Measurements from ENCODE around the gene SLC36A2. TPM values are rescaled to one million over a fixed set of nuclear protein-coding genes. Genes with fewer than 3 reads are reported as not detected.
A peak's percentile ranks its signal among the peaks of the same experiment; 100 is the strongest.
"Not testable (repeated sequence)": the region's sequence is repeated elsewhere in the genome, so short reads cannot be mapped to it uniquely, and the experiment has no call there.

The SLC36A2 gene
- polyA plus RNA-seq, 1 donor = 0.62 TPM

DNA sequence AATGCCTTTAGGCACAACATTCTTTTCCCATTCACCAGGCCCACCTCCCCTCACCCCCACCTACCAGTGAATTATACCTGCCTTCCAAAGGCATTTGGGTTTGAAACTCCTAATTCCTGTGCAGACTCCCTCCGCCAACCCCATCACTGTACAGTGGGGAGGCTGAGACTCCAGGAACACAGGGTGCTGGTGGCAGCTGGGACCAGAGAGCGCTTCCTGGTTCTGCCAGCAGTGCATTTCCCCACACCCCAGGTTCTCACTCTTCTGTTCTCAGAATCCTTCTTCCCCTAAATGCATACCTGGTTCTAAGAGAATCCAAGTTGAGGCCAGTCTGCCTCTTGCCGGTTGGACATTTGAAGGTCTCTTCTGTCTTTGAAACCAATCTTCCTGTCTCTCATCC is 21.1 kb downstream of the SLC36A2 start:
- no peak for DNase-seq (ENCODE audit: low read depth)

DNA sequence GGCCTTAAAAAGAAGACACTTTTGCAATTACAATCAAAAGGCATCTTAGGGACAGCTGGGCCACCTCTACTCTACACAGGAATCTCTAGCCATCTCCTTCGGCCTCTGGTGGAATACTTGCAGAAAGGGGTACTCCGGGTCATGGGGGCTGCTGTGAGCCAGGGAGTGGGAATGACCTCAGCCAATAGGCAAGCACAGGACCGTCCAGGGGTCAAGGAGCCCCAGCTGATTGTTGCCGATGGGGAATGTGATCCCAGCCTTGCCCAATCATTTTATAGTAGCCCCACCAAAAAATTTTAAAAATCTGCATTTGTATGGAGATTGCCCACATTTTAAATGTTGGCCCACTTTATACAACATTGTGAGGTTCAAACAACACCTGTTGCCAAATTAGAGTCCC is 26.9 kb downstream of the SLC36A2 start:
- no peak for DNase-seq (ENCODE audit: low read depth)

DNA sequence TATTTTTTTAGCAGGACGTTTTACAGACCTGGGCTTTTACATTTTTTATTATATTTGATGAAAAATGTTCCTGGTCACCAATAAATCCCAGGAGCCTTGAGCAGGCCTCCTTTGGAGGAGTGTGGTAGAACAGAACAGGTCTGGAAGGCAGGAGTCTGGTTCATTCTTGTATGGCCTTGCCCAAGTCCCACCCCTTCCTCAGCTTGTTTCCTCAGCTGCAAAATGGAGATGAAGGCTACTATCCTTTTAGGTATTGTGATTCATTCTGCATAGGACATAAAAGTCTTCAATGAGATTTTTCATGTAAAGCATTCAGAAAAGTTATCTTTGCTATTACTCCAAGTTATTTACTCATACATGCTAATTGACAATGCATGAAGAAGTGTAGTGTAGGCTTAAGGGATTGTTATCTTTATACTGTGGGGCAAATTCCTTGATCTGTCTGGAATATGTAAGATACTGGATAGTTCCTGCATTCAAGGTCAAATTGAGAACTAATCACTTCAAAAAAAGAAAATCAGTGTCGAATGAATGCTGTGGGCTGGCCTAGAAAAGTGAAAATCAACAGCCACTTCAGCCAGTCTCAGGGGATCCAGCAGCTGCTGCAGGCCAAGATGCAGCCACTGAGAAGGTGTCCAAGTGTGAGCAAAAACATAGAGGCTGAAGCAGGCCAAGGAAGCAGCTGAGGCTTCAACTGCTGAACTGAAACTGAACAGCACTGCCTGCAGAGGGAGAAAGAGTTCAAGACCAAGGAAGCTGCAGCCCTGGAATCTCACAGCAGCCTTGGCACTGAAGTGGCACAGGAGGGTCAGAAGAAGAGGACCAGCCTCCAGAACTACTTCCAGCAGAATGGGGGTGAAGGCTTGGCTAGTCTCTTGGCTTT is 28.3 kb downstream of the SLC36A2 start:
- DNase-seq (ENCODE audit: low read depth) = peak; percentile 71

DNA sequence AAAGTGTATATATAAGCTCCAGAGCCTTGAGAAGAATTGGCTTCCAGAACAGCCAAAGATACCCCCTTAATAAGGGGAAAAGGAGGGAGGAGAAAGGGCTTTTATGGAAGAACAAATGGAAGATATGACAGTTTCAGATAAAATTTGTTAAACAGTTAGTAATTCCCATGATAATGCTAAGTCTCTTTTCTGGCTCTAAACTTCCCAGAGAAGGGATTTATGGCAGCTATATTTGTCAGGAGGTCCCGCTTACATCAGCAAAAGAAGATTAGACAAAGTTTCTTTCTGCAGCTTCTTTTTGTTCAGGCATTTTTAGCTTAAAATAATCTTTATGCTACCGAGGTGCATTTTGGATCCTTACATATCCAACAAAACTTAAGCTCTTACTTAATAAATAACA is 29.5 kb downstream of the SLC36A2 start:
- DNase-seq (ENCODE audit: low read depth) = no peak

DNA sequence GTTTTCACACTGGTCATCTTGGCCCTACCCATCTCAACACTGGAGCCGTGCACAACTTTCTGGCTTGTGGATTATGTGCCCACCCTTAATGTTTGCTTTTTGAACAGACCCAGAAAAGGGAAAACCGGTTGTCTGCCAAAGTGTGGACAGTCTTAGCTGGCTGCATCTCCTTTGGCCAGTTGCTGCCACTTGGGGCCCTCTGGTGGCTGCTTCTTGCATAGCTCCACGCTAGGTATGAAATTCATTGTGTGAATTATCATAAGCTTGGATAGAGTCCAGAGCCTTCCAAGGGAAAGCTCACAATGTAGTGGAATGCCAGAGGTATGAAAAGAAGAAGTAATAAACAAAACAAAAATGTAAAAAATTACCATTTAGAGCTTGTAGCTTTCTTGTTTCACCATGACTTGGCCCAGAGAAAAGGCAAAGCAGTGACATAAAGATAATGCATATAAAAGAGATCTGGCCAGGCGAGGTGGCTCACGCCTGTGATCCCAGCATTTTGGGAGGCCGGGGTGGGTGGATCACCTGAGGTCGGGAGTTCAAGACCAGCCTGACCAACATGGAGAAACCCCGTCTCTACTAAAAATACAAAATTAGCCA is 31.3 kb downstream of the SLC36A2 start:
- no peak for DNase-seq (ENCODE audit: low read depth)

DNA sequence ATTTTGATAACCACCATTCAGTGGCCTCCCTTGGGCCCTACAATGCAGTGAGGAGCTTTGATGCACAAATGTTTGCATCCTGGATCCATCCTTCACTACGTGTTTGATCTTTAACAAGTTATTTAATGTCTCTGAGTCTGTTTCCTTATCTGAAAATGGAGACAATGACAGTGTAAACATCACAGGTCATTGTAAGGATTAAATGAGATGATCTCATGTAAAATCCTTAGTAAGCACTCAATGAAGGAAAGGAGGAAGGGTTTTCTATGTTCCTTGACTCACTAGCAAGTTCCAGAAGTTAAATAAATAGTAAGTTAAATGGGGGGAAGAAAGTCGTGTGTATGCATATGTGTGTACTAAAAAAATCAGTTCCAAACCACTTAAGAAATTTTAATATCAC is 34.0 kb downstream of the SLC36A2 start:
- no peak for DNase-seq (ENCODE audit: low read depth)

DNA sequence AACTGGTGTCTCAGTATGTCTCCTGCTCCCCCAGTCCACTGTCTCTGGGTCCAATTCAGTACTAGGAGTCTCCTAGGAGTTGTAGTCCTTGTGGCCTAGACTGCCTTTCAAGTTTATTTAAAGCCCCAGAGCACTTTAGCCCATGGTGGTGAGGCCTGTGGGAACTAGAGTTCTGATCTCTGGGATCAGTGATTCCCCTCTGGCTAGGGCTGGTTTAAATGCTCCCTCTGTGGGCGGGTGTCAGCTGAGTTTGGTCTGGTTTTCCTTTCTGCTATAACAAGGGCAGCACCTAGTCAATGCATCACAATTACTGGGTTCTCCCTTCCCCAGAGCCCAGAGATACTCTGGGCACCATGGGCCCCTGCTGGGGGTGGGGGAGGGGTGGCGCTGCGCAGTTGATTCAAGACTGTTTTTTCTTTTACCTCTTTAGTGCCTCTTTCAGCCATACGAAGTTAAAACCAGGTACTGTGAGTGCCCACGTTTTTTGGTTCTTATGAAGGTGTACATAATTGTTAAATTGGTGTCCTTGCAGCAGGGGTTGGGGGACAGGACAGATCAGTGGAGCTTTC is 34.5 kb downstream of the SLC36A2 start:
- DNase-seq (ENCODE audit: low read depth) = no peak

DNA sequence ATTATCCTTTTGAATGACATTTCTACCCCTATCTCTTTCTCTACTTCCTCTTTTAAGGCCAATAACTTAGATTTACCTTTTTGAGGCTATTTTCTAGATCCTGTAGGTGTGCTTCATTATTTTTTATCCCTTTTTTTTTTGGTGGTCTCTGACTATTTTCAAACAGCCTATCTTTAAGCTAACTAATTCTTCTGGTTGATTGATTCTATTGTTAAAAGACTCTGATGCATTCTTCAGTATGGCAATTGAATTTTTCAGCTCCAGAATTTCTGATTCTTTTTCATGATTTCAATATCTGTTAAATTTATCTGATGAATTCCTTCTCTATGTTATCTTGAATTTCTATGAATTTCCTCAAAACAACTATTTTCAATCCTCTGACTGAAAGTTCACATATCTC is 36.4 kb downstream of the SLC36A2 start:
- no peak for DNase-seq (ENCODE audit: low read depth)

DNA sequence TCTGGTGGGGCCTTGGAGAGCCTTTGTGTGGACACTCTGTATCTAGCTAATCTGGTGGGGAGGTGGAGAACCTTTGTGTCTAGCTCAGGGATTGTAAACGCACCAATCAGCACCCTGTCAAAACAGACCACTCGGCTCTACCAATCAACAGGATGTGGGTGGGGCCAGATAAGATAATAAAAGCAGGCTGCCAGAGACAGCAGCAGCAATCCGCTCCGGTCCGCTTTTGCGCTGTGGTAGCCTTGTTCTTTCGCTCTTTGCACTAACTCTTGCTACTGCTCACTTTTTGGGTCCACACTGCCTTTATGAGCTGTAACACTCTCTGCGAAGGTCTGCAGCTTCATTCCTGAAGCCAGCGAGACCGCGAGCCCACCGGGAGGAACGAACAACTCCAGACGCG is 37.5 kb downstream of the SLC36A2 start:
- DNase-seq (ENCODE audit: low read depth) = not testable (repeated sequence)

DNA sequence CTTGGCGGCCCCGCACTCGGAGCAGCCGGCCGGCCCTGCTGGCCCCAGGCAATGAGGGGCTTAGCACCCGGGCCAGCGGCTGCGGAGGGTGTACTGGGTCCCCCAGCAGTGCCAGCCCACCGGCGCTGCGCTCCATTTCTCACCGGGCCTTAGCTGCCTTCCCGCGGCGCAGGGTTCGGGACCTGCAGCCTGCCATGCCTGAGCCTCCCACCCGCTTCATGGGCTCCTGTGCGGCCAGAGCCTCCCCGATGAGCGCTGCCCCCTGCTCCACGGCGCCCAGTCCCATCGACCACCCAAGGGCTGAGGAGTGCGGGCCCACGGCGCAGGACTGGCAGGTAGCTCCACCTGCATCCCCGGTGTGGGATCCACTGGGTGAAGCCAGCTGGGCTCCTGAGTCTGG is 38.1 kb downstream of the SLC36A2 start:
- DNase-seq (ENCODE audit: low read depth) = not testable (repeated sequence)

DNA sequence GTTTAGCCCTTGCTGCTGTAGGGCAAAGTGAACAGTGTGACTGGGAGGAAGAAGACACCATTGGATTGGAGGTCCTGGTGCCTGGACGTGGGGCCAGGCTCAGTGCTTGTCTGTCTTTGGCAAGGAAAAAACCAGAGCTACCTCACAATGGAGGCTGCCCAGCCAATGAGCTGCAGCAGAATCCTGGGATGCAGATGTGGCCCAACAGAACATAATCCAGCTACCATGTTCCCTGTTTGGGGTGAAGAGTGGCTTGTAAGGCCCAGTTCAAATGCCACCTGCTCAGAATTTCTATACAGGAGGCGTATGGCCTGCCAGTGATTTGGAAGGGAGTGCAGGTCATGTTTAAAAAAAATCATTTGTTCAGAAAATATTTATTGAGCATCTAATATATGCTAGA is 43.7 kb downstream of the SLC36A2 start, which contains the start of gene SLC36A3:
TSS of gene SLC36A3 (minus strand) at position 101 of the 400 bp plus-strand sequence. CDS start 412 bp downstream, outside the sequence.
- DNase-seq (ENCODE audit: low read depth) = no peak

DNA sequence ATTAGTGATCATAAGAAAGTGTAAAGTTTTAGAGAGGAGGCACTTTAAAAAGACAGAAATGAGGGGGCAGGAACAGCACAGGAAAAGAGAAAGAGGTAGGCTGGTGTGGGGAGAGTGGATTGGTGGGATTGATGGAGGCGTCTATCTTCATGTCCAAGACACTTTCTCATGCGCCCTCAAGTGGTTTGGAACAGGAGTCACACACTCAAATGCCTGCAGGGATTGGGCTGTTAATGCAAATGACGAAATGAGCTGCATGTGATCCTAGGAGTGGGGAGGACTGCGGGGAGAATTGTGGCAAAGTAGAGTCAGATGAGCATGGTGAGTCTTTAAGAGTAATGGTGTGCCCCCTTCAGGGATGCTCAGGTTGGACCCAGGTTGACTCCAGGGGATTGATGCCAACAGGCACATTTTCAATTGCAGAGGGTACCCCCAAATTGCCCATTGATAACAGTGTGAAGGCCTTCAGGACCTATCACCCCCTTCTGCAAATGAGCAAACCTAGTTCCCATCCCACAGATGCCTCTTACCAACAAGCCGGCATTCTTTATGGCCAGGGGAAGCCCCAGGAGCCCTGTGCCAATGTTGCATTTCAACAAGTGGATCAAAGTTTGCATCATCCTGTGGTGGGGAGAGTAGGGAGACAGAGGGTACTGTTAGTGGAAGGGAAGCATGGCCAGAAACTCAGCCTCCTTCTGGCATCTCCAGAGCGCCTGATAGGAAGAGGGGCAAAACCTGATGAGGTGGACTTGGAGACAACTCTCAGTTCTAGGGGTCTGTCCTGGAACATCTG is 49.1 kb downstream of the SLC36A2 start:
- no peak for DNase-seq (ENCODE audit: low read depth)

DNA sequence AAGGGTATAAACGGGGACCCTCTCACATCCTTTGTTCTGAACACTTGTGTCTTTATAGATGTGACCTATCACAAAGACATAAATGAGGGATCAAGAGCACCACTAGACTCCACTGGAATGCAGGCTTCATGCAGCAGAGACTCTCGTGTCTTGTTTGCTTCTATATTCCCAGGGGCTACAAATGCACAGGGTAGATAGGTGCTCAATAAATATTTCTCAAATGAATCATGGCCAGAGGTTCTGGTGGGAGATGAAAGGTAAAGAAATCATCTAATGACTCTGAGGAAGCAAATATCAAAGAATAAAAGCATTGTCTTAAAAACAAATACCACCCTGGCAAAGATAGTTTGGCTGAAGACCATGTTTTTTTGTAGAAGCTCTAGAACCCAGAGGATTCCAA is 50.4 kb downstream of the SLC36A2 start:
- DNase-seq (ENCODE audit: low read depth) = no peak

DNA sequence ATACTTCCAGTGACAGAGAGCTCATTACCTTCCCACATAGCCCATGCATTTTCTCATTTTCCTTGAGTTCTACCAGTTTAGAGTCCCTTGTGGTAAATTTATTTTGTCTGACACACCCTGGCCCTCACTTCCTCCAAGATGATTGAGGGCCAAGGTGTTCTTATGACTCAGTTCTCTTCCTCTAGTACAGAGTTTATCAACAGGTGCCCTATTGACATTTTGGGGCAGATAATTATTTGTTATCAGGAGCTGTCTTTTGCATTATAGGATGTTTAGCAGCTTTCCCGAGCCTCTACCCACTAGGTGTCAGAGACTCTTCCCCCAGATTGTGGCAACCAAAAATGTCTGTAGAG is 50.9 kb downstream of the SLC36A2 start:
- no peak for DNase-seq (ENCODE audit: low read depth)

DNA sequence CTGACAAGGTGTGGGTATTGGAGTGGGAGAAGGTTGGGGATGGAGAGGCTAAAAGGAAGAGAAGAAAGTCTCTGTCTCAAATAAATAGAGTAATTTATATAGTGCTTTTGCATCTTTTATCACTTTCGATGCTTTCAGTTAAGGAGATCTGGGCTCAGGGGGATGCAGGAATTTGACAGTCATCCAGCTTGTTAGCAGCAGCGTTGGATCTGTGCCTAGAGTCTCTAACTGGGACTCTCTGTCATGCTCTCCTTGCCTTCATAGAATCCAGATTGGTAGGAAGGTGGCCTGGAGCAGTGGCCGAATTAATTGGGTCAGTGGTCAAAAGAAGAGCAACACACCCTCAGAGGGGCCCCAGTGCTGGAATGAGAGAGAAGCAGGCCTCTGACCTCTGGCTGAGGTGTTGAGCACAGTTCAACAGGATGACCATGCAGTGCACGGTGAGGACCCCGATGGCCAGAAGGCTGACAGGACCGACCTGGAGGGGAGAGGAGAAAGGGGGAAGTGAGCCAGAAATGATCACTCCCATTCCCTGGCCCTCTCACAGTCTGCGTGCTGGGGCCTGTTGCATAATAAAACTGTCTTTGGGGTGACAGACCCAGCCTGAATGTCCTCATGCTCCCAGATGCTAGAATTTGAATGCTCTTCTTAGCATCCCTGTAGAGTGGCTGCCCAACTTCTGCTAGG is 51.4 kb downstream of the SLC36A2 start:
- peak; percentile 24 for DNase-seq (ENCODE audit: low read depth)

DNA sequence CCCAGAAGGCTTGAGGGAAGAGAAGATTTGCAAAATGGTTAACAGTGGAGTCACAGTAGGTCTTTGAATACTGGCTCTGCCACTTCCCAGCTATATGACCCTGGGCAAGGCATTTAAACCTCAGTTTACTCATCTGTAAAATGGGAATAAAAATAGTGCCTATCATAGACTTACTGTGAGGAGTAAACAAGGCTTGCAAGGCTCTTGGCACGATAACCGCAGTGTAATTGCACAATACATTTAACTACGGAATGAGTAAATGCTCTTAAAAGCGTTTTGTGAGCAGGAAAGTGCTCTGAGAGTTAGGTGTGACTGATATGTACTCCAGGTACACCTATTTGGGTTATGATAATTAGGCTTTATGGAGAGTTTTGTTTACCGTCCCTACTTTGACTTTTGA is 52.2 kb downstream of the SLC36A2 start:
- no peak for DNase-seq (ENCODE audit: low read depth)

DNA sequence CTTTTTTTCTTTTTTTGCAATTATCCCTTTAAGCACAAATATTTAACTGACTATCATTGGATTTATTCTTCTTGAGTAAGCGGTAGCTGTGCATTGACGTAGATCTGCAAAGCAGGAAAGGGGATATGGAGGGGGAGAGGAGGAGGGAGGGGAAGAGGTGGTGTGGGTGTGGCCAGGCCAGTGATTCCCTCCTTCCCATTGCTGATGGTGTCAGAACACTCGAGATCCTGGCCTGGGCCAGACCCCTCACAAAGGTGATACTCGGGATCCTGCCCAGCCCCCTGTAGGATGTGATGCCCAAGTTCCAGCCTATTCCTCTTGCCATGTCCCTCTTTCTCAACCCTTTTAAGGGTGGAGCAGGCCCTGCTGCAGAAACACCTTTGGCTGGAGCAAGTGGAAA is 53.7 kb downstream of the SLC36A2 start:
- DNase-seq (ENCODE audit: low read depth) = no peak

DNA sequence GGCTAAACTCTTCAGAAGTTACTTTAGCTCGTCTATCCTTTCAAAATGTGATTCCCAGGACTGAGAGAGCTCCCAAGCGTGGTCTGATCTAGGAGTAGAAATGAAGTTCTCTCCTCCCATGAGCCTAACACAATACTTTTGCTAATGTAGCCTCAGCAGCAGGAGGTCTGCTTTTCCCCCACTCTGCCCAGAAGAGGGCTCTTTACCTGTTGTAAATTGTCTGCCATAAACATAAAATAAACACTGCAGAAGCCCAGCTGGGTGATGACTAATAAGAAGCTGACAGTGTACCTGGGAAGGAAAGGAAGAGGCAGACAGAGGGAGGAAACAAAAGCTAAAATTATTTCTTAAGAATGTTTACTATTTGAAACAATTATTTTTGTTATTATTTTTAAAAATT is 59.2 kb downstream of the SLC36A2 start:
- no peak for DNase-seq (ENCODE audit: low read depth)

DNA sequence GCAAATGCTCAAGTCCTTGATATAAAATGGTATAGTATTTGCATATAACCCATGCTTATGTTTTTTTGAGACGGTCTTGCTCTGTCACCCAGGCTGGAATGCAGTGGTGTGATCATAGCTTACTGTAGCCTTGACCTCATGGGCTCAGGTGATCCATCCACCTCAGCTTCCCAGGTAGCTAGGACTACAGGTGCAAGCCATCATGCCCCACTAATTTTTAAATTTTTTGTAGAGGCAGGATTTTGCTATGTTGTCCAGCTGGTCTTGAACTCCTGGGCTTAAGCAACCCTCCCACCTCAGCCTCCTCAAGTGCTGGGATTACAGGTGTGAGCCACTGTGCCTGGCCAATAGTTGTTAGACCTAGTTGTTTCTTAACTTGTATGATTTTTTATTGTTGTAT is 61.1 kb downstream of the SLC36A2 start:
- DNase-seq (ENCODE audit: low read depth) = no peak

DNA sequence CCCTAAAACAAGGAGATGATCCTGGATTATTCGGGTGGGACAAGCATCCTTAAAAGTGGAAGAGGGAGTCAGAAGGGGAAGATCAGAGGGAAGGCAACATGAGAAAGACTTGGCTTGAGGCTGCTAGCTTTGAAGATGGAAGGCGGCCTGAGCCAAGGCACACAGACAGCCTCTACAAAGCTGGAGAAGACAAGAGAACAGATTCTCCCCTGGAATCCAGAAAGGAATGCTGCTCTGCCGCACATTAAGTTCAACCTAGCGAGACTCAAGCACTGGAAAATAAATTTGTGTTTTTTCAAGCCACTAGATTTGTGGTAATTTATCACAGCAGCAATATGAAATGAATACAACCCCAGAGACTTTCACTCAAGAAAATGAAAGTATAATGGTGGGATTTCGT is 61.7 kb downstream of the SLC36A2 start:
- no peak for DNase-seq (ENCODE audit: low read depth)

DNA sequence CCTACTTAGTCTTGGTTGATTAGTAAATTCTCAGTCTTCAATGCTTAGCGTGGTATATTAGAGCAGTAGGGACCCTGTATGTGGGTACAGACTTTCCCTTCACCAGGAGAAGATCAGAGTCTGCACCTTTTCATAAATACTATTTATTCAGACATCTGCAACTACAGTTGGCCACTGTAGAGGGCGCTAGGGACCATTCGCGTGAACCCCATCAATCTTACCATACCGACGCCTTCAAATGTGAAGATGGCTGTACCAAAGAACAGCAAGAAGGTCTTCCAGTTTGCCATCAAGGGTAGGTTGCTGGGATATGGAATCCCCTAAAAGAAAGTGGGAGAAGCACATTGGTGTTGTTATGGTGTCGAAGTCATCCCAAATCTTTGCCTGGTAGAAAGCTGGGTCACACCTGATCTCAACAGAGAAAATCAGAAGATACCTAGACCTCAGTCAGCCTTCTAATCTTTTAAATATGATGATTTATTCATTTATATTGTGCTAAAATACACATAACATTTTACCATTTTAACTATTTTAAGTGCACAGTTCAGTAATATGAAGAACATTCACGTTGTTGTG is 62.9 kb downstream of the SLC36A2 start:
- DNase-seq (ENCODE audit: low read depth) = no peak
